Adrenal gland (tissue), 12 donors: Measurements from ENCODE around the gene ADISSP. TPM values are rescaled to one million over a fixed set of nuclear protein-coding genes. Genes with fewer than 3 reads are reported as not detected.
A peak's percentile ranks its signal among the peaks of the same experiment; 100 is the strongest.

Source experiments
- DNase-seq, 7 donors: peaks; one replicate each; pipeline ENCODE4 v3.0.0-alpha.2; 2019 to 2020
- H3K27ac ChIP-seq, 5 donors: fragments of 200-600 bp; sonication (generic) in 4 of 5; 1 replicate in 3 of 5; 2 replicates in 2 of 5; pipeline versions ENCODE4 v1.5.1 to v1.8.0; 2016 to 2020; ENCODE audit warnings: mild to moderate bottlenecking in 1 of 5
- H3K27me3 ChIP-seq: fragments of 200-600 bp; 2 replicates; pipeline ENCODE4 v1.8.0; 2021
- H3K36me3 ChIP-seq, 2 donors: fragments of 200-600 bp; replicated peaks in 1 of 2; 1 replicate in 1 of 2; 2 replicates in 1 of 2; pipeline versions ENCODE4 v1.5.1 to v1.8.0; 2018 to 2022
- H3K4me1 ChIP-seq, 2 donors: fragments of 200-600 bp; replicated peaks in 1 of 2; 1 replicate in 1 of 2; 2 replicates in 1 of 2; pipeline versions ENCODE4 v1.5.1 to v1.8.0; 2018 to 2021
- H3K4me3 ChIP-seq, 4 donors: fragments of 200-600 bp; sonication (generic) in 3 of 4; one replicate each; pipeline ENCODE4 v1.5.1; 2016 to 2018
- H3K9me3 ChIP-seq, 3 donors: fragments of 200-600 bp; sonication (generic) in 1 of 3; replicated peaks in 1 of 3; 1 replicate in 2 of 3; 2 replicates in 1 of 3; pipeline versions ENCODE4 v1.5.1 to v1.8.0; 2016 to 2021
- CTCF ChIP-seq, 6 experiments: fragments of 450-650 bp in 4 of 6; fragments of 200-600 bp in 2 of 6; sonication (generic) in 1 of 6; IDR thresholded peaks; 1 replicate in 5 of 6; 2 replicates in 1 of 6; pipeline versions ENCODE4 v1.5.1 to v1.8.0; 2016 to 2021; ENCODE audit warnings: antibody characterized with exemption in 6 of 6, mild to moderate bottlenecking in 2 of 6, moderate library complexity in 1 of 6
- POLR2A ChIP-seq, 2 donors: fragments of 450-650 bp; IDR thresholded peaks; one replicate each; pipeline ENCODE4 v1.6.1; 2017; ENCODE audit warnings: antibody characterized with exemption in 2 of 2, mild to moderate bottlenecking in 2 of 2, moderate library complexity in 1 of 2
- WGBS, 4 donors: extraction: QIAGEN DNeasy Blood & Tissue Kit in 2 of 4; methylation state at CpG; one replicate each; pipeline versions ENCODE4 v1.1.5 to v1.1.7; 2013 to 2017; 5-methylcytosine and 5-hydroxymethylcytosine counted together
- intact Hi-C, 2 donors: fragments of 100-400 bp; cut with DNase I; formaldehyde crosslinking; loops; one replicate each; pipeline versions ENCODE4 v1.14.1 to v1.15.0; 2022 to 2023
- polyA plus RNA-seq, 3 donors: library from polyadenylated mRNA; stranded (reverse); fragments of 200-250 nt in 2 of 3; fragments of 350-450 nt in 1 of 3; fragmentation: Illumina TruSeq in 1 of 3; extraction: RNeasy Lipid Tissue Mini Kit (QIAGEN cat#74804) in 1 of 3; gene quantifications; one replicate each; pipeline ENCODE4 v1.2.3, GENCODE V29; 2013 to 2014
- total RNA-seq, 9 donors: library from RNA; depleted of rRNA in 4 of 9; stranded (reverse); fragments of >200 nt in 4 of 9; fragments of 120-200 nt in 1 of 9; fragmentation: NEBNext Ultra II Directional in 1 of 9; extraction: Animal tissue kit (Norgen Biotek cat#: 25700) in 1 of 9; gene quantifications; one replicate each; pipeline versions ENCODE4 v1.1.0 to v1.2.4, GENCODE V29; 2013 to 2023
- donor health status: healthy with polysubstance abuse.
- donor health status: Bipolar disorder and iron deficiency.
- donor health status: DM: yes; HTN: yes; CAD: no.
- donor health status: DM: no; HTN: no; CAD: no.
- donor health status: DM: no; HTN: no; CAD: no.
- donor health status: DM: yes; HTN: yes; CAD: no.

Gene ADISSP
- total and polyA plus RNA-seq, 12 donors = 4.4 to 42.1 (median 24.5) TPM

- no peaks in the 10 kb centered on the region for H3K27me3 ChIP-seq
- H3K9me3 ChIP-seq = no peaks in the 10 kb centered on the region
- TF ChIP-seq POLR2A (IDR thresholded peaks at IDR 0.05) (no peak), CTCF (IDR thresholded peaks at IDR 0.05) (no peak)
- 79 to 86% (median 82%) methylated on average over 3 to 5 of the region's 5 CpGs for WGBS, 4 donors
- peaks cover 0 to 31% of the 10 kb centered on the region in 2 donors for H3K36me3 ChIP-seq
- no peak overlapping the region for H3K27ac ChIP-seq
- peaks cover 0 to 28% of the 10 kb centered on the region in 2 donors for H3K4me1 ChIP-seq
- no peak overlapping the region for H3K4me3 ChIP-seq
- intact Hi-C loops = no loop called here
- DNase-seq = peak in 1 of 7 donors; percentile 22
Measured at GRCh38 chr20:3798373-3798768, 30.8 kb upstream of the ADISSP start.

GRCh38 chr20:3797592-3798372 is 30.2 kb upstream of the ADISSP start:
- WGBS, 4 donors = 80 to 83% (median 81%) methylated on average over 15 to 19 of the region's 19 CpGs
- no peak for TF ChIP-seq POLR2A (IDR thresholded peaks at IDR 0.05)
- TF ChIP-seq CTCF (IDR thresholded peaks at IDR 0.05) = no peak
- peak in 1 of 7 donors; percentile 21 for DNase-seq
- Histone ChIP-seq H3K4me3 (no peak overlapping the region), H3K27ac (no peak overlapping the region), H3K36me3 (peaks cover 0 to 25% of the 10 kb centered on the region in 2 donors), H3K9me3 (no peaks in the 10 kb centered on the region), H3K27me3 (no peaks in the 10 kb centered on the region), H3K4me1 (peaks cover 0 to 28% of the 10 kb centered on the region in 2 donors)
- intact Hi-C loops = no loop called here

GRCh38 chr20:3797226-3797545 is 29.6 kb upstream of the ADISSP start:
- Histone ChIP-seq H3K4me3 (no peak overlapping the region), H3K27ac (no peak overlapping the region), H3K9me3 (no peaks in the 10 kb centered on the region), H3K36me3 (peaks cover 0 to 19% of the 10 kb centered on the region in 2 donors), H3K27me3 (no peaks in the 10 kb centered on the region), H3K4me1 (peaks cover 0 to 28% of the 10 kb centered on the region in 2 donors)
- intact Hi-C loops = no loop called here
- TF ChIP-seq CTCF (IDR thresholded peaks at IDR 0.05) = no peak
- no peak for TF ChIP-seq POLR2A (IDR thresholded peaks at IDR 0.05)
- WGBS, 4 donors = 87 to 91% (median 90%) methylated on average over 4 to 5 of the region's 5 CpGs
- peak in 1 of 7 donors; percentile 21 for DNase-seq

- WGBS, 4 donors = 14 to 68% (median 35%) methylated on average over 5 to 33 of the region's 33 CpGs
- Histone ChIP-seq H3K4me3 (peak overlapping the region in 2 of 4 donors; percentile 71 to 77), H3K36me3 (peaks cover 0 to 14% of the 10 kb centered on the region in 2 donors), H3K27me3 (no peaks in the 10 kb centered on the region), H3K9me3 (no peaks in the 10 kb centered on the region), H3K27ac (peak overlapping the region in 2 of 5 donors; percentile 87 to 93), H3K4me1 (peaks cover 0 to 28% of the 10 kb centered on the region in 2 donors)
- TF ChIP-seq CTCF (IDR thresholded peaks at IDR 0.05) (no peak), POLR2A (IDR thresholded peaks at IDR 0.05) (no peak)
- DNase-seq = peak in 1 of 7 donors; percentile 28
- intact Hi-C loops = no loop called here
Measured at GRCh38 chr20:3796477-3797225, 29.1 kb upstream of the ADISSP start.
